Activated CD4-positive, alpha-beta T cell treated with anti-CD3 and anti-CD28 coated beads for 24 hours (primary cell): ENCODE data around the gene TNNC1.

Source experiments
- DNase-seq, 2 donors: peaks; one replicate each; pipeline ENCODE4 v3.0.0-alpha.2; 2020; ENCODE audit warnings: low read depth in 2 of 2

Gene TNNC1

GRCh38 chr3:52458770-52459545 is 5.1 kb upstream of the TNNC1 start:
- no peak for DNase-seq

GRCh38 chr3:52458031-52458760 is 4.4 kb upstream of the TNNC1 start:
- no peak for DNase-seq

GRCh38 chr3:52456800-52457183 is 3.0 kb upstream of the TNNC1 start:
- no peak for DNase-seq

GRCh38 chr3:52456169-52456799 is 2.4 kb upstream of the TNNC1 start:
- DNase-seq: no peak

GRCh38 chr3:52455283-52456168 is 1.7 kb upstream of the TNNC1 start, which contains the start of gene NISCH:
Gene NISCH (plus strand): TSS chr3:52455604. CDS start chr3:52455642, 38 bp downstream.
- DNase-seq: peak; percentile 97

- no peak for DNase-seq
Measured at GRCh38 chr3:52454938-52455282, 1.1 kb upstream of the TNNC1 start.

GRCh38 chr3:52454250-52454937 is 553 bp upstream of the TNNC1 start:
- no peak for DNase-seq

GRCh38 chr3:52452570-52453221 is 1.1 kb downstream of the TNNC1 start:
- no peak for DNase-seq

- no peak for DNase-seq
Measured at GRCh38 chr3:52452126-52452525, 1.7 kb downstream of the TNNC1 start.

- no peak for DNase-seq
Measured at GRCh38 chr3:52451237-52452083, 2.4 kb downstream of the TNNC1 start.

- no peak for DNase-seq
Measured at GRCh38 chr3:52450489-52451236, 3.2 kb downstream of the TNNC1 start.

GRCh38 chr3:52447512-52448355 is 6.1 kb downstream of the TNNC1 start:
- DNase-seq: no peak

- peak; percentile 60 to 63 for DNase-seq
Measured at GRCh38 chr3:52446631-52447511, 7.0 kb downstream of the TNNC1 start.

GRCh38 chr3:52446042-52446441 is 7.8 kb downstream of the TNNC1 start:
- no peak for DNase-seq

GRCh38 chr3:52444860-52445793 is 8.7 kb downstream of the TNNC1 start, which contains the start of gene SEMA3G:
Gene SEMA3G (minus strand): TSS chr3:52445103. CDS start chr3:52445027, 76 bp downstream.
- DNase-seq: peak; percentile 54 to 71
